PC-9 (cell line): ENCODE results near the gene IQCK.

Source experiments
- CTCF ChIP-seq: fragments of 200-600 bp; sonication (generic); conservative IDR thresholded peaks from 2 replicates; pipeline ENCODE4 v1.6.1; 2017; ENCODE audit warnings: mixed run types, antibody characterized with exemption, mild to moderate bottlenecking, moderate library complexity
- EZH2 ChIP-seq: fragments of 200-600 bp; sonication (generic); IDR thresholded peaks from 2 replicates; pipeline ENCODE4 v1.8.0; 2017; ENCODE audit warnings: antibody characterized with exemption, low read depth

DNA sequence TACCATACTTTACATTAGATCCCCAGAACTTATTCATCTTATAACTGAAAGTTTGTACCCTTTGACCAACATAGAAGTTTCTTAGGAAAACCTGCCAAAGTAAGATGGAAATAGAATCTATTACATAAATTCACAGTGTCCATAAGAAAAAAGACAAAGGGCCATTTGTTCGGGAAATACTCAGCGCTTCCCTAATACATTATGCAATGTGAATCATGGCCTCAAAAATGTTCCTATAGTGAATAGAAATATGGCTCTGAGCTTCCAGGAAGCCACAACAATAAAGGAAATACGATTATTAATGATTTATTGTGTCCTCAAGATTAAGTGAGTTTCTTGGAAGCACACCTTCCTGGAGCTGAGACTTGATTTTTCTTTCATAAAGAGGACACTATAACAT is 115.1 kb downstream of the IQCK start:
- TF ChIP-seq CTCF, result no peak
- no peak for TF ChIP-seq EZH2
